Neuronal stem cell (in vitro differentiated cells): ENCODE data around the gene NKX2-2.

ENCODE experiments used
- DNase-seq: peaks from one replicate; pipeline ENCODE4 v3.0.0-alpha.2; 2013; ENCODE audit warnings: low spot score
- H2AFZ ChIP-seq: one replicate; pipeline ENCODE4 v1.6.1; 2013; ENCODE audit warnings: mild to moderate bottlenecking, low read length, inconsistent platforms
- H2AK5ac ChIP-seq: 2 replicates; pipeline ENCODE4 v1.6.1; 2013; ENCODE audit warnings: low read depth, mild to moderate bottlenecking, inconsistent platforms, low read length, moderate library complexity, mixed read lengths
- H2BK120ac ChIP-seq: 2 replicates; pipeline ENCODE4 v1.6.1; 2013; ENCODE audit warnings: low read depth, mild to moderate bottlenecking, inconsistent platforms, low read length, moderate library complexity, mixed read lengths
- H2BK12ac ChIP-seq: one replicate; pipeline ENCODE4 v1.6.1; 2013; ENCODE audit warnings: low read length, inconsistent platforms
- H2BK15ac ChIP-seq: 2 replicates; pipeline ENCODE4 v1.6.1; 2013; ENCODE audit warnings: mild to moderate bottlenecking, low read length, inconsistent platforms, mixed read lengths
- H2BK5ac ChIP-seq: one replicate; pipeline ENCODE4 v1.6.1; 2013; ENCODE audit warnings: inconsistent platforms, mild to moderate bottlenecking, low read length, moderate library complexity
- H3K14ac ChIP-seq: one replicate; pipeline ENCODE4 v1.6.1; 2013; ENCODE audit warnings: low read length, inconsistent platforms
- H3K18ac ChIP-seq: 2 replicates; pipeline ENCODE4 v1.6.1; 2013; ENCODE audit warnings: low read length, inconsistent platforms
- H3K23ac ChIP-seq: 2 replicates; pipeline ENCODE4 v1.6.1; 2013; ENCODE audit warnings: low read depth, mild to moderate bottlenecking, mixed read lengths, low read length, inconsistent platforms; ENCODE audit not compliant: poor library complexity
- H3K27ac ChIP-seq: replicated peaks from 3 replicates; pipeline ENCODE4 v1.5.1; 2013; ENCODE audit warnings: low read length, inconsistent platforms
- H3K27me3 ChIP-seq, 3 experiments: 2 replicates each; pipeline ENCODE4 v1.6.1; 2013; ENCODE audit warnings: low read length in 3 of 3, mild to moderate bottlenecking in 2 of 3, inconsistent platforms in 1 of 3, low read depth in 1 of 3, mixed read lengths in 1 of 3, moderate library complexity in 1 of 3; ENCODE audit not compliant: control insufficient read depth in 3 of 3, insufficient read depth in 3 of 3
- H3K36me3 ChIP-seq, 2 donors: replicated peaks in 1 of 2; 2 replicates each; pipeline ENCODE4 v1.6.1; 2013; ENCODE audit warnings: low read length in 2 of 2; ENCODE audit not compliant: control insufficient read depth in 2 of 2, insufficient read depth in 2 of 2
- H3K4ac ChIP-seq: 2 replicates; pipeline ENCODE4 v1.6.1; 2013; ENCODE audit warnings: inconsistent platforms, mild to moderate bottlenecking, low read length, moderate library complexity
- H3K4me1 ChIP-seq, 2 donors: 1 replicate in 1 of 2; 2 replicates in 1 of 2; pipeline ENCODE4 v1.6.1; 2013; ENCODE audit warnings: low read length in 2 of 2, low read depth in 1 of 2; ENCODE audit not compliant: control insufficient read depth in 2 of 2, insufficient read depth in 1 of 2
- H3K4me2 ChIP-seq: one replicate; pipeline ENCODE4 v1.6.1; 2013; ENCODE audit warnings: mild to moderate bottlenecking, low read length, inconsistent platforms; ENCODE audit not compliant: insufficient read depth, poor library complexity, severe bottlenecking
- H3K4me3 ChIP-seq, 2 donors: 2 replicates each; pipeline ENCODE4 v1.5.1; 2013; ENCODE audit warnings: low read length in 2 of 2, mild to moderate bottlenecking in 2 of 2, inconsistent platforms in 1 of 2, moderate library complexity in 1 of 2
- H3K79me1 ChIP-seq: one replicate; pipeline ENCODE4 v1.6.1; 2013; ENCODE audit warnings: low read depth, mild to moderate bottlenecking, inconsistent platforms, low read length, moderate library complexity
- H3K9ac ChIP-seq: one replicate; pipeline ENCODE4 v1.6.1; 2013; ENCODE audit warnings: mild to moderate bottlenecking, low read depth, low read length, inconsistent platforms; ENCODE audit not compliant: poor library complexity
- H3K9me3 ChIP-seq, 2 donors: replicated peaks in 1 of 2; 2 replicates each; pipeline versions ENCODE3 to v1.6.1; 2013; ENCODE audit warnings: low read length in 2 of 2, mild to moderate bottlenecking in 2 of 2, inconsistent platforms in 1 of 2, low read depth in 1 of 2, mixed read lengths in 1 of 2, moderate library complexity in 1 of 2; ENCODE audit not compliant: control insufficient read depth in 2 of 2, insufficient read depth in 1 of 2
- H4K8ac ChIP-seq: one replicate; pipeline ENCODE4 v1.6.1; 2013; ENCODE audit warnings: low read depth, mild to moderate bottlenecking, inconsistent platforms, low read length, moderate library complexity
- H4K91ac ChIP-seq: one replicate; pipeline ENCODE4 v1.6.1; 2013; ENCODE audit warnings: low read length, low read depth, mild to moderate bottlenecking, inconsistent platforms; ENCODE audit not compliant: poor library complexity
- WGBS, 2 donors: extraction: QIAGEN DNeasy Blood & Tissue Kit; methylation state at CpG; one replicate each; pipeline ENCODE4 v1.1.7; 2013; ENCODE audit warnings: missing lambda C conversion rate in 2 of 2, mixed read lengths in 1 of 2; ENCODE audit not compliant: insufficient read length in 2 of 2, insufficient replicate concordance in 1 of 2; ENCODE audit errors: extremely low coverage in 2 of 2; 5-methylcytosine and 5-hydroxymethylcytosine counted together

Gene NKX2-2

GRCh38 chr20:21519136-21519584 is 5.3 kb upstream of the NKX2-2 start:
- Histone ChIP-seq H2AFZ (no peak overlapping the region), H4K8ac (no peak overlapping the region), H2BK120ac (no peak overlapping the region), H3K4me2 (no peak overlapping the region), H3K23ac (no peak overlapping the region), H3K4me1 (peaks cover 15 to 16% of the 10 kb centered on the region in 2 donors), H3K4ac (no peak overlapping the region), H3K79me1 (no peaks in the 10 kb centered on the region), H3K36me3 (no peaks in the 10 kb centered on the region), H2BK15ac (no peak overlapping the region), H3K27ac (no peak overlapping the region), H2BK5ac (no peak overlapping the region), H4K91ac (no peak overlapping the region), H2BK12ac (no peak overlapping the region), H3K18ac (no peak overlapping the region), H3K9me3 (peaks cover 0 to 3% of the 10 kb centered on the region in 2 donors), H3K9ac (no peak overlapping the region), H3K14ac (no peak overlapping the region), H3K4me3 (no peak overlapping the region), H3K27me3 (peaks cover 80 to 98% (median 96%) of the 10 kb centered on the region in 3 experiments), H2AK5ac (no peak overlapping the region)
- WGBS, 2 donors = no CpG with 5 or more reads among the region's 14 CpGs
- no peak for DNase-seq

GRCh38 chr20:21518292-21518991 is 4.6 kb upstream of the NKX2-2 start:
- H3K23ac ChIP-seq = peak overlapping the region; percentile 95

GRCh38 chr20:21517566-21518277 is 3.9 kb upstream of the NKX2-2 start:
- Histone ChIP-seq H3K14ac (no peak overlapping the region), H3K27ac (no peak overlapping the region), H3K4me3 (no peak overlapping the region), H3K9me3 (no peaks in the 10 kb centered on the region), H3K18ac (no peak overlapping the region), H2BK15ac (no peak overlapping the region), H2BK120ac (no peak overlapping the region), H3K4me1 (peaks cover 13 to 15% of the 10 kb centered on the region in 2 donors), H3K36me3 (no peaks in the 10 kb centered on the region), H4K8ac (no peak overlapping the region), H3K23ac (no peak overlapping the region), H3K79me1 (no peaks in the 10 kb centered on the region), H2AFZ (no peak overlapping the region), H3K4ac (no peak overlapping the region), H3K4me2 (no peak overlapping the region), H2BK12ac (no peak overlapping the region), H2AK5ac (peak overlapping the region; percentile 81), H3K9ac (no peak overlapping the region), H2BK5ac (no peak overlapping the region), H4K91ac (no peak overlapping the region), H3K27me3 (peaks cover 83 to 98% (median 96%) of the 10 kb centered on the region in 3 experiments)
- no peak for DNase-seq
- no CpG with 5 or more reads among the region's 32 CpGs for WGBS, 2 donors

More at GRCh38 chr20:21518292-21518991, 4.6 kb upstream of the NKX2-2 start:
- Histone ChIP-seq H3K27me3 (peaks cover 82 to 98% (median 96%) of the 10 kb centered on the region in 3 experiments), H3K14ac (no peak overlapping the region), H3K79me1 (no peaks in the 10 kb centered on the region), H2AK5ac (peak overlapping the region; percentile 81), H3K18ac (peak overlapping the region; percentile 58), H3K9me3 (peaks cover 0 to 3% of the 10 kb centered on the region in 2 donors), H2BK5ac (no peak overlapping the region), H3K4me2 (no peak overlapping the region), H2BK120ac (peak overlapping the region; percentile 61), H4K91ac (no peak overlapping the region), H2AFZ (no peak overlapping the region), H3K27ac (no peak overlapping the region), H3K4ac (no peak overlapping the region), H3K36me3 (no peaks in the 10 kb centered on the region), H2BK12ac (no peak overlapping the region), H3K4me1 (peaks cover 15 to 18% of the 10 kb centered on the region in 2 donors), H4K8ac (no peak overlapping the region), H3K4me3 (no peak overlapping the region), H3K9ac (peak overlapping the region; percentile 9), H2BK15ac (no peak overlapping the region)
- WGBS, 2 donors = no CpG with 5 or more reads among the region's 37 CpGs
- DNase-seq = no peak
